Temporal lobe (tissue), 2 donors: Measurements from ENCODE around the gene TBC1D13. TPM values are rescaled to one million over a fixed set of nuclear protein-coding genes. Genes with fewer than 3 reads are reported as not detected.

Source experiments
- small RNA-seq: library from RNA; depleted of rRNA; stranded (forward); fragments of <200 nt; gene quantifications from one replicate; pipeline ENCODE3, GENCODE V24; 2014; ENCODE audit warnings: low replicate concordance
- total RNA-seq: library from RNA; depleted of rRNA; stranded (reverse); fragments of >200 nt; gene quantifications from one replicate; pipeline ENCODE4 v1.2.3, GENCODE V29; 2014

TBC1D13 gene
- total RNA-seq, 1 donor from 2014 or later, result 10.1 TPM

Small RNAs within 50 kb of the gene (small RNA-seq; reads per million reads assigned to genes)
- gene RF00017, result not detected

Other genes starting within 250 kb of the TBC1D13 start
- gene SPTAN1, start 234.7 kb upstream of the TBC1D13 start, total RNA-seq, result 862 TPM
- 23.4 TPM for gene DYNC2I2, start 130.4 kb upstream of the TBC1D13 start, total RNA-seq
- 416 TPM for gene SET, start 98.0 kb upstream of the TBC1D13 start, total RNA-seq
- 0.74 TPM for gene PKN3, start 84.8 kb upstream of the TBC1D13 start, total RNA-seq
- gene ZDHHC12, start 63.1 kb upstream of the TBC1D13 start, total RNA-seq, result 1.7 TPM
- 30.2 TPM for gene ZER1, start 15.3 kb upstream of the TBC1D13 start, total RNA-seq
- 9.6 TPM for gene ENDOG, start 31.2 kb downstream of the TBC1D13 start, total RNA-seq
- 10.8 TPM for gene SPOUT1, start 42.5 kb downstream of the TBC1D13 start, total RNA-seq
- gene KYAT1, start 94.7 kb downstream of the TBC1D13 start, total RNA-seq, result 9.1 TPM
- 19.9 TPM for gene LRRC8A, start 94.9 kb downstream of the TBC1D13 start, total RNA-seq
- gene PHYHD1, start 133.7 kb downstream of the TBC1D13 start, total RNA-seq, result 1.2 TPM
- gene DOLK, start 160.3 kb downstream of the TBC1D13 start, total RNA-seq, result 7.1 TPM
- 24.8 TPM for gene NUP188, start 160.4 kb downstream of the TBC1D13 start, total RNA-seq
- gene SH3GLB2, start 241.1 kb downstream of the TBC1D13 start, total RNA-seq, result 41.8 TPM
- 17.0 TPM for gene MIGA2, start 249.4 kb downstream of the TBC1D13 start, total RNA-seq